ENCODE measurements around the gene NIPSNAP3A. TPM values are rescaled to one million over a fixed set of nuclear protein-coding genes. Genes with fewer than 3 reads are reported as not detected.
"Not testable (repeated sequence)": the region's sequence is repeated elsewhere in the genome, so short reads cannot be mapped to it uniquely, and the experiment has no call there.

The NIPSNAP3A gene
- total RNA-seq, 1 experiment from 2014 or later, result 6.9 TPM

DNA sequence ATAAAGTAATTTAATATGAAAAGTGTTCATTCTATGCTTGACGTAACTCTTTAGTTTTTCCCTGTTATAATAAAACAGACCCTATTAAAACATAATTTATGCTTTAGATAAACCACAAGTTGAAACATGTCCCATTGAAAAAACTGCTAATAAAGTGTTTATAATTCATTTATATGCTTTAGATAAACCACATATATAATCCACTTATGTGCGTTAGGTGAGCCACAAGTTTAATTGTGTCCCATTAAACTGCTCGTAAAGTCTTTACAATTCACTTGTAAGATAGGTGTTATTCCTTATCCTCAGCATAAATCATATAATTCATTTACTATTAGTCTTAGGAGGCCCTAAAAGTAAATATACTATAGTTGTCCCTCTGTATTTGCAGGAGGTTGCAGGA lies 20.0 kb downstream of the NIPSNAP3A start:
- no peak overlapping the region for H3K4me2 ChIP-seq (ENCODE audit: low read length)
- ChIA-PET RAD21 (ENCODE audit: low non-redundant PET in 1 of 2, low total read pairs in 2 of 2, uncharacterized antibody in 2 of 2, unreplicated experiment in 2 of 2) (no interaction called here), CTCF (no interaction called here), POLR2A (no interaction called here)
- H3K9me3 ChIP-seq (ENCODE audit: control insufficient read depth in 1 of 2, insufficient read depth in 1 of 2, low read depth in 1 of 2, low read length in 2 of 2), result no peaks in the 10 kb centered on the region
- no peaks in the 10 kb centered on the region for H4K20me1 ChIP-seq (ENCODE audit: insufficient read depth)
- H3K9ac ChIP-seq (ENCODE audit: low read length), result no peak overlapping the region
- no peak for ATAC-seq
- H3K4me3 ChIP-seq (replicated peaks in 1 of 2; ENCODE audit: low read depth in 1 of 2, low read length in 2 of 2), result no peak overlapping the region
- H3K36me3 ChIP-seq (ENCODE audit: control insufficient read depth in 1 of 2, insufficient read depth in 2 of 2, low read length in 2 of 2), result no peaks in the 10 kb centered on the region
- no peaks in the 10 kb centered on the region for H3K9me2 ChIP-seq (ENCODE audit: insufficient read depth)
- H3K4me1 ChIP-seq (ENCODE audit: control insufficient read depth in 1 of 2, insufficient read depth in 2 of 2, low read length in 2 of 2), result no peaks in the 10 kb centered on the region
- H3K79me2 ChIP-seq (ENCODE audit: insufficient read depth, low read length), result no peaks in the 10 kb centered on the region
- TF ChIP-seq TCF7L2 (IDR thresholded peaks at IDR 0.05; ENCODE audit: borderline replicate concordance, extremely low read depth, insufficient read depth, insufficient read length), result no peak
- TF ChIP-seq, protein P1, sequence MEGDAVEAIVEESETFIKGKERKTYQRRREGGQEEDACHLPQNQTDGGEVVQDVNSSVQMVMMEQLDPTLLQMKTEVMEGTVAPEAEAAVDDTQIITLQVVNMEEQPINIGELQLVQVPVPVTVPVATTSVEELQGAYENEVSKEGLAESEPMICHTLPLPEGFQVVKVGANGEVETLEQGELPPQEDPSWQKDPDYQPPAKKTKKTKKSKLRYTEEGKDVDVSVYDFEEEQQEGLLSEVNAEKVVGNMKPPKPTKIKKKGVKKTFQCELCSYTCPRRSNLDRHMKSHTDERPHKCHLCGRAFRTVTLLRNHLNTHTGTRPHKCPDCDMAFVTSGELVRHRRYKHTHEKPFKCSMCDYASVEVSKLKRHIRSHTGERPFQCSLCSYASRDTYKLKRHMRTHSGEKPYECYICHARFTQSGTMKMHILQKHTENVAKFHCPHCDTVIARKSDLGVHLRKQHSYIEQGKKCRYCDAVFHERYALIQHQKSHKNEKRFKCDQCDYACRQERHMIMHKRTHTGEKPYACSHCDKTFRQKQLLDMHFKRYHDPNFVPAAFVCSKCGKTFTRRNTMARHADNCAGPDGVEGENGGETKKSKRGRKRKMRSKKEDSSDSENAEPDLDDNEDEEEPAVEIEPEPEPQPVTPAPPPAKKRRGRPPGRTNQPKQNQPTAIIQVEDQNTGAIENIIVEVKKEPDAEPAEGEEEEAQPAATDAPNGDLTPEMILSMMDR (IDR thresholded peaks at IDR 0.05 in 2 of 3, conservative IDR thresholded peaks at IDR 0.05 in 1 of 3; ENCODE audit: borderline replicate concordance in 1 of 3, insufficient read depth in 1 of 3, low read depth in 2 of 3, low read length in 2 of 3), result no peak
- TF ChIP-seq JUND (IDR thresholded peaks at IDR 0.05), result no peak
- DNase-seq (ENCODE audit: low read depth, low spot score), result no peak
- no peak overlapping the region for H2AFZ ChIP-seq (ENCODE audit: low read depth, low read length, poor library complexity, severe bottlenecking)
- no peaks in the 10 kb centered on the region for H3K27me3 ChIP-seq (ENCODE audit: insufficient read depth, low read length)
- no TSS peak for BruUV-seq (replicated peaks)
- intact Hi-C loops (cut with micrococcal nuclease), result no loop called here
- no peak overlapping the region for H3K27ac ChIP-seq (ENCODE audit: low read depth, low read length)

DNA sequence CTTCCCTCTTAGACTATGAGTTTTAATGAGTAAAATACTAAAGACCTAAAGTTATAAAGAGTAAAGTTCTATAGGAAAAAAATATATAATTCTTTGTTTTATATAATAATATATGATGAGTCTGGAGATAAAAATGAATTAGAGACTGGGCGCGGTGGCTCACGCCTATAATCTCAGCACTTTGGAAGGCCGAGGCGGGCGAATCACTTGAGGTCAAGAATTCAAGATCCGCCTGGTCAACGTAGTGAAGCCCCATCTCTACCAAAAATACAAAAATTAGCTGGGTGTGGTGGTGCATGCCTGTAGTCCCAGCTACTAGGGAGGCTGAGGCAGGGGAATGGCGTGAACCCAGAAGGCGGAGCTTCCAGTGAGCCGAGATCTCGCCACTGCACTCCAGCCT lies 21.5 kb downstream of the NIPSNAP3A start:
- ATAC-seq; CTCF ChIA-PET; RAD21 ChIA-PET (ENCODE audit: low non-redundant PET in 1 of 2, low total read pairs in 2 of 2, uncharacterized antibody in 2 of 2, unreplicated experiment in 2 of 2); POLR2A ChIA-PET; H3K4me2 ChIP-seq (ENCODE audit: low read length); H3K27me3 ChIP-seq (ENCODE audit: insufficient read depth, low read length); H3K4me1 ChIP-seq (ENCODE audit: control insufficient read depth in 1 of 2, insufficient read depth in 2 of 2, low read length in 2 of 2); H4K20me1 ChIP-seq (ENCODE audit: insufficient read depth); H3K79me2 ChIP-seq (ENCODE audit: insufficient read depth, low read length); H3K9ac ChIP-seq (ENCODE audit: low read length); DNase-seq (ENCODE audit: low read depth, low spot score); H3K36me3 ChIP-seq (ENCODE audit: control insufficient read depth in 1 of 2, insufficient read depth in 2 of 2, low read length in 2 of 2); H2AFZ ChIP-seq (ENCODE audit: low read depth, low read length, poor library complexity, severe bottlenecking); H3K9me2 ChIP-seq (ENCODE audit: insufficient read depth); H3K9me3 ChIP-seq (ENCODE audit: control insufficient read depth in 1 of 2, insufficient read depth in 1 of 2, low read depth in 1 of 2, low read length in 2 of 2); H3K4me3 ChIP-seq (replicated peaks in 1 of 2; ENCODE audit: low read depth in 1 of 2, low read length in 2 of 2); H3K27ac ChIP-seq (ENCODE audit: low read depth, low read length); BruUV-seq (replicated peaks); intact Hi-C loops (cut with micrococcal nuclease): not testable (repeated sequence)

All from HCT116 (cell line).